GM21576 (cell line): ENCODE measurements around the gene MSL3B.

Experiments
- ATAC-seq: cut with Tn5 transposase; IDR thresholded peaks from one replicate; pipeline ENCODE4 v1.9.1; 2021; ENCODE audit warnings: mild to moderate bottlenecking, moderate library complexity; ENCODE audit not compliant: unreplicated experiment

Gene MSL3B

GRCh38 chr2:233818639-233819621, 49.3 kb downstream of the MSL3B start:
- no peak for ATAC-seq

- ATAC-seq = no peak
Observed at GRCh38 chr2:233817995-233818638, 50.1 kb downstream of the MSL3B start.

- no peak for ATAC-seq
Observed at GRCh38 chr2:233817361-233817911, 50.8 kb downstream of the MSL3B start.

- no peak for ATAC-seq
Observed at GRCh38 chr2:233816771-233817170, 51.4 kb downstream of the MSL3B start.

GRCh38 chr2:233816334-233816733, 51.9 kb downstream of the MSL3B start:
- no peak for ATAC-seq

- no peak for ATAC-seq
Observed at GRCh38 chr2:233815861-233816260, 52.3 kb downstream of the MSL3B start.
